Activated CD8-positive, alpha-beta memory T cell treated with anti-CD3 and anti-CD28 coated beads, Interleukin-2, amount 50 U/mL, for 1 hour (primary cell): ENCODE results near the gene ABLIM3.
A peak's percentile ranks its signal among the peaks of the same experiment; 100 is the strongest.

Experiments
- DNase-seq: peaks from one replicate; pipeline ENCODE4 v3.0.0-alpha.2; 2020; ENCODE audit errors: extremely low read depth

The ABLIM3 gene

DNA sequence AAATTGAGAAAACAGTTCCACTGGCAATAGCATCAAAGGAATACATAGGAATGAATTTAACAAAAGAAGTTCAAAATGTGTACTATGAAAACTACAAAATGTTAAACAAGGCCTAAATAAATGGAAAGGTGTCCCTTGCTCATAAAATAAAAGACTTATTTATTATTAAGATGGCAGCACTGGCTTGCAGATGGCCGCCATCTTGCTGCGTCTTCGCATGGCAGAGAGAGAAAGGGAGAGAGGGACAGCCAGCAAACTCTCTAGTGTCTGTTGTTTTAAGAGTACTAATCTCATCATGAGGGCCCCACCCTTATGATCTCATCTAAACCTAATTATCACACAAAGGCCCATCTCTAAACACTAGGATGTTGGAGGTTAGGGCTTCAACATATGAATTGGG is 47.1 kb downstream of the ABLIM3 start:
- no peak for DNase-seq

- DNase-seq = no peak
These were observed 54.1 kb downstream of the ABLIM3 start for GRCh38 chr5:149195337-149195887.

DNA sequence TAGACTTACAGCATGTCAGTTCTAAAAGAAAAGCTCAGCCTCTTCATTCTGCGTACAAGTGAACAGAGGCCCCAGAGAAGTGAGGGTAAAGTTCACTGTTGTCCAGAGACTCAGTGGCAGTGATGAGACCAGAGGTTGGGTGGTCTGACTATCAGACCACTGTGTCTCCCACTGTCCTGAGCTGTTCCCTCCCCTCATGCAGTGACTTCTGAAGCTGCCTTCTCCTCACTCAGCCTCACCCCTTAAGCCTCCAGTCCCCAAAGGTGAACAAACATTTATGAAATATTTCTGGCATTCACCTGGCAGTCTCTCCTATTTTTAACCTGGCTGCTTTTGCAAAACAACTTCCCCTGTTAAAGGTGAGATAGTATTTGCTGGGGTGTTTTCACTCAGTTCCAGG is 54.7 kb downstream of the ABLIM3 start:
- no peak for DNase-seq

- DNase-seq = no peak
These were observed 56.9 kb downstream of the ABLIM3 start for GRCh38 chr5:149198148-149198547.

DNA sequence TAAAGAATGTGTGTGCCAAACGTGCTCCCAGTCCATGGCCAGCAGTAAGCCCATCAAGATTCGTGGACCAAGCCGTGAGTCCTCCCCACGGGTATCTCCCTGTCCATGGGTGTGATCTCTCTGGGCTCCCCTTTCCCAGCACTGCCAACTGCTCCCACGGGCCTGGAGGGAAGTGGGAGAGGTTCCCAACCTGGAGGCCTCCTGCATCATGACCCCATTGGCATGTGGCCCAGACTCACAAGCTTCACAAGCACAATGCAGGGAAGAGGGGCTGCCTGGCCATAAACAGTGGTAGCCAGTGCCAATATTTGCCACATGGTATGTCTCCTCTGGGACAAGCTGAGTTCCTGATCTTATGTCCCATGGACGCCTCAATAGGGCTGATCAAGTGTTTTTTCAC is 59.1 kb downstream of the ABLIM3 start:
- DNase-seq = no peak

GRCh38 chr5:149201121-149201637 is 59.9 kb downstream of the ABLIM3 start:
- DNase-seq = no peak

DNA sequence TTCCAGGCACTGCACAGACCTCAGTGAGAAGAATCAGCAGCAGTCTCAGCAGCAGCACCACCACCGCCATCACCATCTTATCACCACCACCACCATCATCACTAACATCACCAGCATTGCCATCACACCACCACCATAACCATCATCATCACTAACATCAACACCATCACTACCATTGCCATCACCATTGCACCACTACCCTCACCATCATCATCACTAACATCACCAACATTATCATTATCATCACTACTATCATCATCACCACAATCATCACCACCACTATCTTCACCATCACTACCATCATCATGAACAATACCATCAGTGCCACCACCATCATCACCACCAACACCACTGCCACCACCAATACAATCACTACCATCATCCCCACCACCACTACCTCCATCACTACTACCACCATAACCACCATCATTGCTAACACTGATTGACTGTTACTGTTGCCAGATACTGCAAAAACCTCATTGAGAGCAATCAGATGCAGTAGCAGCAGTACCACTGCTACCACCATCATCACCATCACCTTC is 61.7 kb downstream of the ABLIM3 start:
- no peak for DNase-seq

GRCh38 chr5:149203921-149204441 is 62.7 kb downstream of the ABLIM3 start:
- DNase-seq = no peak

DNA sequence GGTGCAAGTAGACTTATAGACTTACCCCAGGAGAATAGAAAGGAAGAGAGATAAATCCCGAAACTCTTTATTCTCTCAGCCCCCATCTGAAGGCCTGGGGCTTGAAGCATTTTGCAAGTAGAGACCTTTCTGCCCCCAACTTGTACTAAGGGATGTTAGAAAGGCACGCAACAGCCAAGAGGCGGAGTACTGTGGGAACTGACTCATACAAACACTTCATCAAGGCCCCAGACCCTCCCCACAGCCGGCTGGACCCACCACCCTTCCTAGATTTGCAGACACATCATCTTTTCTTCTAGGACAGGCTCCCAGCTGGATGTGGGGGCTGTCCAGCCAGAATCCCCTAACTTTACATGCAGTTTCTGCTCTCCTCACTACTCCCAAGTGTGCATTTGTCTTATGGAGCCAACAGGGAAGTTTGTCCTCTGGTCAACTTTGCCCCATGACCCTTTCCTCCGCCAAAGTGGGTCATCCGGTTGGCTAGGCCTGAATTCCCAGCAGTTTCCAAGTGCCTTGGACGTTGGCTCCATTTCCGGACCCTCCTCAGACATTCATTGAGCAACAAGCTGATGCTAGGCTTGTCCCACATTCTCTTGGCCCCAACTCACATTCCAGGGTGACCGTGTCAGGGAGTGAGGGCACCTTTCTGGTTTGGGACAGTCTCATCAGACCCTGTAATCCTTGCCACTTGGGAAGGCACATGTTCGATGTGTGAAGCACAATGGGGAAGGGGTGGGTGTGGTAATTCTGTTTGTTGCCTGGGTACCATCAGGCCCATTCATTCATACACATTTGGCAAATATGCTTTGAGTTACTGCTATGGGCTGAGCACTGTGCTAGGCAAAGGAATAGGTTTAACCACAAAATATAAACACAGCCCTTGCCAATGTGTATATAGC is 64.6 kb downstream of the ABLIM3 start:
- DNase-seq = no peak

- no peak for DNase-seq
These were observed 65.3 kb downstream of the ABLIM3 start for GRCh38 chr5:149206524-149207141.

- DNase-seq = no peak
These were observed 66.5 kb downstream of the ABLIM3 start for GRCh38 chr5:149207831-149208230.

DNA sequence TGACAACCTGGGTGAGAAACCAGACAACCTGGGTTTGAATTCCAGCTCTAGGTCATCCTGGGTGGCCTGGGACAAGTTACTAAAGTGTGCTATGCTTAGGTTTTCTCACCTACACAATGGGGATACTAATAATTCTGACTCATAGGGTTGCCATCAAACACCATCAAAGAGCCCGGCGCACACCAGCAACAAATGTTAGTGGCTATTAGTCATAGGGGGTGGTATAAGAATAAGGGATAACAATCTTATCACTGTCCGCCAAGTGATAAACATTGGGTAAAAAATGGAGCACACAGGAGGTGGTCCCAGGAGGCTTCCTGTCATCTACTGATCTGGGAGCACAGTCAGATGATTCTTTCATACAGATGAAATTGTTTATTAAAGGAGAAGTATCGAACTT is 68.9 kb downstream of the ABLIM3 start:
- DNase-seq = no peak

DNA sequence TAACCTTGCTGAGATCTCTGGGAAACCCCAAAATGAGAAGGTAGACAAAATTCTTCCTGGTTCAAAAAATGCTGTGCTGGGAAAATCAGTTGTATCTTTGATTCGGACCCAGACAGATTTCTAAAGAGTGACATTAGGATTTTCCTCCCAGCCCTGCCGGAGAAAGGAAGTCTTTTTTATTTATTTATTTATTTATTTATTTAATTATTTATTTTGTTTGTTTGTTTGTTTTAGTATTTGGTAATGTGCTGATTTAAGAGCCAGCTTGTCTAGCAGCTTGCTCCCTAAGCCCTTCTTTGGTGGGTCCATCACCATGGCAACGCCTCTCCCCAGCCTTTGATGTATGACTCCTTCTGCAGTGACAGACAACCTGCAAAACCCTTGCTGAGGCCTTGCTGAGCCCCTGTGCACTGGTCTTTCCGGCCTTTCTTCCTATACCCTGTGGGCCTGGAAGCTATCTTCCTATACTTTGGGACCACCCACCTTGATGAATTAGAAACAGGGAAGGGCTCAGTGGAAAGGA is 69.7 kb downstream of the ABLIM3 start:
- peak; percentile 4 for DNase-seq

DNA sequence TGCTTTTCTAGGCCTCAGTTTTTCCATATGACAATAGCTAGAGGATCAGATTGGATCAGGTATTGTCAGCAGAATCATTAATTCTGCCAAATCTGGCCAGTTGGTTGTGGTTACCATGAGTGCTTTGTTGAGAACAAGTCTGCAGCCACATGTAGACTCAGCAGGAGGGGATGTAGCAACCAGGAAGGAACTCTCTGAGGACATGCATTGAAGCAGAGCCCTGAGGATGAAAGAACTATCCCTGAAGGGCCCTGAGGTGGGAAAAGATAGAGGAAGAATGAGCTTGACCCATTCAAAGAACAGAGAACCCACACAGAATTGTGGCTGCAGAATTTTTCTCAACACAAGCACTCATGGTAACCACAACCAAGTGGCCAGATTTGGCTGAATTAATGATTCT is 70.3 kb downstream of the ABLIM3 start:
- DNase-seq = no peak

GRCh38 chr5:149212198-149212951 is 71.1 kb downstream of the ABLIM3 start:
- DNase-seq = no peak

DNA sequence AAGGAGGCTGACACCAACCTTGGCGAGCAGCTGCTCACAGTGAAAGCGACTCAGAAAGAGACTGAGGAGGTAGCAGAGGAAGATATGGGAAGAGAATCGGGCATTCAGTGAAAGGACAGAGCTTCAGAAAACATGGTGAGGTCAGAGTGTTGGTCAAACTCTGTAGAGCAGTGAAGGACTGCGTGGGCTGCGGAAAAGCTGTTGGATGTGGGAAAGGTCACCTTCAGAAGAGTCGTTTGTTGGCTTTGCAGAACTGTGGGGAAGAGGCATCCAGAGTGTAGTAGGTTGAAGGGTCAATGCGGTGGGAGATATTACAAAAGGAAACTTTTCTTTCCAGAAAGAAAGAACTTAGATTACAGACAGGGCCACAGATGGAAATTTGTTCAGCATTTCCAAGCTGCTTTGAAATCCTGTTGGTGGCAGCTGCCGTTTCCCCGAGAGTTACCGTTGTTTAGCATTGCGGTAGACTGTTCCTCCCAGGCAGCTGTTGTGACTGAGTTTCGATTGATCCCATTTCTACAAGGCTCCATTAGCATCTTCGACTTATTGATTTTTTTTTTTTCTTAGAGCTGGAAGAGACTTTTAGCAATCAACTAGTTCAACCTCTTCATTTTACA is 72.1 kb downstream of the ABLIM3 start:
- no peak for DNase-seq

- no peak for DNase-seq
These were observed 74.3 kb downstream of the ABLIM3 start for GRCh38 chr5:149215478-149216090.

- no peak for DNase-seq
These were observed 75.2 kb downstream of the ABLIM3 start for GRCh38 chr5:149216496-149216895.

DNA sequence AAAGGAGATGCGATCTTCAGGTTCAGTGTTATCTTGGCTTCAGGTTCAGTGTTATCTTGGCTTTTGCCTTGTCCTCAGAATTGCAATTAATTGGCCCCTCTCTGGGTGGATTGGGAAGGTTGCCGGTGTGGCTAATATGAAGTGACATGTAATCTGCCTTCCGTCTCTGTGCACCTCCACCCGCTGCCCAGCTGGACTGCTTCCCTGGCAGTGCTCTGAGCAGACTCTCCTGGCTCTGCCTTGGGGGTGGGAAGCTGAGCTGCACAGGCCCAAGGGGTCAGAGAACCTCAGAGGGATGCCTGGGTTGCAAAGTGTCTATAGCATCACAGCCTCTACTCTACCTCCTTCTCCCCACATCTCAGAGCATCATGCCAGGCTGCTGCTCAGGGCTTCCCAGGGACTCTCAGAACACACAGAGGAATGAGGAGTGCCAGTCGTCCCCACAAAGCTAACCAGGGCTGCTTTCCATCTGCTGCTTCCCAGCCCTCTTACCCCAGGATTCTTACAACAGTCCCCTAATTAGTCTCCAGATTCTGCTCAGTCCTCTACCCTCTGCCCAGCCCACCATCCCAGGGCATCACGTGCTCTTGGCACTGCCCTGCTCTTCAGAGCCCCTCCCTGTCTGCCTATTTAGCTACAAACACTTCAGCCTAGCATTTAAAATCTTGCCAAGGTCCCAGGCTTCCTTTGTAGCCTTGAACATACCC is 76.0 kb downstream of the ABLIM3 start:
- no peak for DNase-seq

DNA sequence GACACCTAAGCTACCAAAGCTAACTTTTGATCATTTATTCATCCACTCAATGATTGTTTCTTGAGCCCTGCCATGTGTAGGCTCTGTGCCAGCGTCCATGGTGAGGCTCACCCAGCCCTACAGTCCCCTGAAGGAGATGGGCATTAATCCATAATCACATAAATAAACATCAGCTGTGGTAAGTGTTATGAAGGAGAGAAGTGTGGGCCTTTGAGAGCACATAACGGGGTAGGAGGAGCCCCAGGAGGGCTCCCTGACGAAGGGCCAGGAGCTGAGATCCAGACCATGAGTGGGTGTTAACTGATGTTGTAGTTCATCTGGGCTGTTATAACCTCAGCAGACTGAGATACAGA is 76.5 kb downstream of the ABLIM3 start:
- no peak for DNase-seq
